Astrocyte of the spinal cord (primary cell): ENCODE data around the gene DNMT3B.

ENCODE experiments used
- DNase-seq: peaks from one replicate; pipeline ENCODE4 v3.0.0; 2011; ENCODE audit warnings: low read depth, low spot score
- H3K4me3 ChIP-seq: 2 replicates; pipeline ENCODE4 v1.5.1; 2011; ENCODE audit warnings: low read depth, mild to moderate bottlenecking, low read length, moderate library complexity
- in situ Hi-C: cut with HindIII; loops from 2 replicates; pipeline ENCODE4 v1.10.0; 2017; ENCODE audit warnings: low sequenced_read_pairs
- TF ChIP-seq, protein P1 (sequence below): IDR thresholded peaks from 2 replicates; pipeline ENCODE4 v1.5.1; 2012; ENCODE audit warnings: low read depth, mild to moderate bottlenecking, low read length, inconsistent platforms

DNMT3B gene

DNA sequence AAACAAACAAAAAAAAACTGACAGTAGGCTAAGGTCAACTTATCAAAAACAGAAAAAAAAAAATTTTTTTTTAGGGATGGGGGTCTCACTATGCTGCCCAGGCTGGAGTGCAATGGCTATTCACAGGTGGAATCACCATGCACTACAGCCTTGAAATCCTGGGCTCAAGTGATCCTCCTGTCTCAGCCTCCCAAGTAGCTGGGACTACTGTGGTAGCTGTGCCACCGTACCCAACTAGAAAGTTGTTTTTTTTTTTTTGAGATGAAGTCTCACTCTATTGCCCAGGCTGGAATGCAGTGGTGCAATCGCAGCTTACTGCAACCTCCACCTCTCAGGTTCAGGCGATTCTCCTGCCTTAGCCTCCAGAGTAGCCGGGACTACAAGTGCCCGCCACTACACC is 21.0 kb upstream of the DNMT3B start:
- no peak overlapping the region for H3K4me3 ChIP-seq
- in situ Hi-C loops = no loop called here
- TF ChIP-seq, protein P1, sequence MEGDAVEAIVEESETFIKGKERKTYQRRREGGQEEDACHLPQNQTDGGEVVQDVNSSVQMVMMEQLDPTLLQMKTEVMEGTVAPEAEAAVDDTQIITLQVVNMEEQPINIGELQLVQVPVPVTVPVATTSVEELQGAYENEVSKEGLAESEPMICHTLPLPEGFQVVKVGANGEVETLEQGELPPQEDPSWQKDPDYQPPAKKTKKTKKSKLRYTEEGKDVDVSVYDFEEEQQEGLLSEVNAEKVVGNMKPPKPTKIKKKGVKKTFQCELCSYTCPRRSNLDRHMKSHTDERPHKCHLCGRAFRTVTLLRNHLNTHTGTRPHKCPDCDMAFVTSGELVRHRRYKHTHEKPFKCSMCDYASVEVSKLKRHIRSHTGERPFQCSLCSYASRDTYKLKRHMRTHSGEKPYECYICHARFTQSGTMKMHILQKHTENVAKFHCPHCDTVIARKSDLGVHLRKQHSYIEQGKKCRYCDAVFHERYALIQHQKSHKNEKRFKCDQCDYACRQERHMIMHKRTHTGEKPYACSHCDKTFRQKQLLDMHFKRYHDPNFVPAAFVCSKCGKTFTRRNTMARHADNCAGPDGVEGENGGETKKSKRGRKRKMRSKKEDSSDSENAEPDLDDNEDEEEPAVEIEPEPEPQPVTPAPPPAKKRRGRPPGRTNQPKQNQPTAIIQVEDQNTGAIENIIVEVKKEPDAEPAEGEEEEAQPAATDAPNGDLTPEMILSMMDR = no peak
- DNase-seq = no peak

- in situ Hi-C loops = no loop called here
- no peak for DNase-seq
- peak overlapping the region; percentile 75 for H3K4me3 ChIP-seq
- TF ChIP-seq, protein P1 = no peak
Measured at GRCh38 chr20:32742322-32743236, 19.6 kb upstream of the DNMT3B start.

GRCh38 chr20:32743237-32744112 is 18.7 kb upstream of the DNMT3B start, which contains the start of gene COMMD7:
COMMD7 (minus strand) TSS chr20:32743467; CDS start chr20:32743391, 76 bp downstream.
- in situ Hi-C loops = no loop called here
- H3K4me3 ChIP-seq = peak within 1 kb of the TSS; percentile 75
- peak; percentile 38 for DNase-seq
- TF ChIP-seq, protein P1 = no peak

GRCh38 chr20:32749914-32750637 is 12.1 kb upstream of the DNMT3B start:
- TF ChIP-seq, protein P1 = no peak
- DNase-seq = no peak
- H3K4me3 ChIP-seq = no peak overlapping the region
- in situ Hi-C loops = no loop called here

- H3K4me3 ChIP-seq = no peak overlapping the region
- TF ChIP-seq, protein P1 = no peak
- no peak for DNase-seq
- in situ Hi-C loops = no loop called here
Measured at GRCh38 chr20:32751293-32751692, 10.9 kb upstream of the DNMT3B start.
